Middle frontal gyrus (tissue), 1 donor: Measurements from ENCODE around the gene BACH2.
"Not testable (repeated sequence)": the region's sequence is repeated elsewhere in the genome, so short reads cannot be mapped to it uniquely, and the experiment has no call there.

Source experiments
- DNase-seq: peaks from one replicate; pipeline ENCODE4 v3.0.0-alpha.2; 2015; ENCODE audit warnings: low spot score; ENCODE audit errors: extremely low spot score

Gene BACH2

GRCh38 chr6:90127595-90127994 is 169.0 kb downstream of the BACH2 start:
- no peak for DNase-seq

DNA sequence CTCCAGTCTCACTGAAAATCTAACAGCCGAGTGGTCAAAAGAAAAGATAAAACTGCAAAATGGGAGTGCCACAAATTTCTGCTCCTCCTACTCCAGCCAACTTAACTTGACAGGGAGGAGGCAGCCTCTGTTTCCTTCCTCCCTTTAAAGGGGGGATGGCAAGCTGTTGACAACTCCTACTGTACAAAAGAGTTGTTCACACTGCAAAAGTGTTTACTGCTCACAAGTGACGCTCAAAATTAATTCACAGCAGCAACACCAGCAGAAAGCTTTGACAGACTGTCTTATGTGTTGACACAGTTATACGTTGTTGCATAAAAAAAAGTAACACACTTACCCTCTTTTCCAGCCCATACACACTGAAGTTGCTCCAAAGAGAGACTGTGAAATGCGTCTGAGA is 169.8 kb downstream of the BACH2 start:
- DNase-seq, result no peak

DNA sequence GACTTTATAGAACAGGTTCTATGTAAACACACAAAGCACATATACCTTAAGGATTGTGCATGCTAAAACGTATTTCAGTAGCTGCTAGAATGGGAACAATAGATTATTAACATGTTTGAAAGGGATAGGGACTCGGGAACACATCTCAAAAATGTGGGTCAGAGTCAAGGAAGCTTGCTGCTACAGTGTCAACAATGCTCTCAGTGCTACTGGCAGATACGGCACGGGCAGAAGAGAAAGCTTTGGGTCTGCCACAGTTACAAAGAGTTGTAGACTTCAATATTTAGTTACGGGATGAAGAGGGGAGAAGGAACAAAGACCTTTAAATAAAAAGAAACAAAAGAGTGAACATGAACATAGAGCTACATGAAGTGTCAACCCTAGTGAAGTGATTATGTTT is 170.5 kb downstream of the BACH2 start:
- DNase-seq, result no peak

- no peak for DNase-seq
Observed at GRCh38 chr6:90124874-90125510, 171.7 kb downstream of the BACH2 start.

DNA sequence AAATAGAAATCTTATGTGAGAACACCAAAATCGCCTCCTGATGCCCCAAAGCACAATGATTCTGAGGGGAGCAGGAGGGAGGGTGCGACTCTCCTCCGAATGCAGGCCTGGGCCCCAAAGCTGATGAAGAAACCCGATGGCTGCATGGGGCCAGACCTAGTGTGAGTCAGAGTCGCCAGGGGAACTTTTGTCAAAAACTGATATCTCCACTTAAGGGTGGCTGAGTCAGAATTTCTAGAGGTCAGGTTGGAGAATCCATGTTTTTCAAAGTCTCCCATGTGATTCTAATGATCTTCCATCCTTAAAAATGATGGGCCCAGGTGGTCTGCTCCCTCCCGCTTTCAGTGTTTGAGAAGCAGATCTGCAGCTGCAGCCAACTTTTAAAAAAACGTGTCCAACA is 172.8 kb downstream of the BACH2 start:
- no peak for DNase-seq

DNA sequence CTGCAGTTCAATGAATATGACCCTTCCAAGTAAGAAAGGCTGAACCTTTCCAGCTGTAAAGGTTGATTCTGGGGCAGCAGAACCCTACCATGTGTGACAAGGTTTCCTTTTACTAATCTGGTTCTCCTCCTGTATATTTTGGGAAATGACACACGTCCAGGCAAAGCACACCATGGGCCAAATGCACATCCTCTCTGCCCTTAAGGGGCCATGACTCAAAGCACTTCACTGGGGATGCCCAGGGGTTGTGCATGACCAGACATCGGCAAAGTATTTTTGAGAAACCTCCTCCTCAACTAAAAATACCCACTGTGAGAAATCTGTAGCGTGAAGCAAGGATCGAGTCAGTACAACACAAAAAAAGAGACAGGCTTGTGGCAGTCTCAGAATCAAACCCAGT is 174.7 kb downstream of the BACH2 start:
- no peak for DNase-seq

GRCh38 chr6:90120327-90120726 is 176.3 kb downstream of the BACH2 start:
- no peak for DNase-seq

DNA sequence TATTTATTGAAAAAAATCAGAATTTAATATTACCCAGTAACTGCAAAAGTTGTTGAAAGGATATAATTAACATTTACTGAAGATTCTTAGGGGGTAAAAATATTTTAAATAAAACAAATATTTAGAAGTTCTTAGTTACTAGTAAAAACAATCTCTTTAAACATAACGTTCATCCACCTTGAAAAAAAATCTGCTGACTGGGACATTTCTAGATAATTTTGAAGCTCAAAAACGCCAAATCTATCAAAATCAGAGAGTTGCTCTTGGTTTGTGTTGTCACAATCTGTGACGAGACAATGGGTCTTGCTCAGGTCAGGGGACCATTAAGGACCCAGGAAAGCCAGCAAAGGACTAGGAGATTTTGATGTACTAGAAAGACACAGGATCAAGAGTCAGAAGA is 177.0 kb downstream of the BACH2 start:
- DNase-seq, result no peak

GRCh38 chr6:90118581-90118980 is 178.1 kb downstream of the BACH2 start:
- no peak for DNase-seq

GRCh38 chr6:90118069-90118468 is 178.6 kb downstream of the BACH2 start:
- no peak for DNase-seq

DNA sequence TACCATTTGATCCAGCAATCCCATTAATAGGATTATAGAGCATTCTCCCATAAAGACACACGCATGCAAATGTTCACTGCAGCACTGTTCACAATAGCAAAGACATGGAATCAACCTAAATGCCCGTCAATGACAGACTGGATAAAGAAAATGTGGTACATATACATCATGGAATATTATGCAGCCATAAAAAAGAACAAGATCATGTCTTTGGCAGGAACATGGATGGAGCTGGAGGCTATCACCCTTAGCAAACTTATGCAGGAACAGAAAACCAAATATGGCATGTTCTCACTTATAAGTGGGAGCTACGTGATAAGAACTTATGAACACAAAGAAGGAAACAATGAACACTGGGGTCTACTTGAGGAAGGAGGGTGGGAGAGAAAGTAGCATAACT is 180.5 kb downstream of the BACH2 start:
- DNase-seq, result not testable (repeated sequence)

GRCh38 chr6:90113389-90113788 is 183.3 kb downstream of the BACH2 start:
- no peak for DNase-seq

- DNase-seq, result no peak
Observed at GRCh38 chr6:90111387-90111786, 185.3 kb downstream of the BACH2 start.

DNA sequence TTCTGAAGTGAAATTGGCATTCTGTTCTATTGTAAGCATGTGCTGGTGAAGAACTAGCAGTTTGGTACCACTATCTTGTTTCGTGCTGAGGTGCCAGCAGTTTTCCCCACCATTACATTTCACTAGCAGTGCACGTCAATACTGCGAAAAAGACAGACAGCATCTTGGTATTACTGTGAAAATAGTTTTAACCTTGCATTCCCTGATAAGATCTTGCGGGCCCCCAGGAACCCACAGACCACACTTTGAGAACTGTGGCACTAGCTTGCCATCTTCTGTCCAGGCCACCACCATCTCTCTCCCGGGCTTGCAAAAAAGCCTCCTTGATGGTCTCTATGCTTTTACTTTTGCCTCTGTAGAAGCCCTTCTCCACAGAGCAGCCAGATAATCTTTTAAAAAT is 185.7 kb downstream of the BACH2 start:
- no peak for DNase-seq

DNA sequence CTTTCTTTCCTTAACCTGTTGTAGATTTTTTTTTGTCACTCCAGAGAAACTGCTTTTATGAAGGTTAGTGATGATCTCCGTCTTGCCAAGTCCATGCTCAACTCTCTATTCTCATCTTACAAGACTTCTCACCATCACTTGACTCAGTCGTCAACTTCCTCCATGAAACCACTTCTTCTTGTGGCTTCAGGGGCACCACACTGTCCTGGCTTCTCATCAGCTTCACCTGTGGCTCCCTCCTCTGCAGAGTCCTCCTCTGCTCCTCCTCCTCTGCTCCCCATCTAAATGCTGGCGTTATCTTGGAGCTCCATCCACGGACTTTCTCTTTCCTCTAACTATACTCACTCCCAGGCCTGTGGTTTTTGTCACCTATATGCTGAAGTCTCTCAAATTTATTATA is 187.5 kb downstream of the BACH2 start:
- no peak for DNase-seq

- no peak for DNase-seq
Observed at GRCh38 chr6:90107771-90108282, 188.8 kb downstream of the BACH2 start.

GRCh38 chr6:90107371-90107770 is 189.3 kb downstream of the BACH2 start:
- DNase-seq, result no peak

GRCh38 chr6:90106449-90106848 is 190.2 kb downstream of the BACH2 start:
- DNase-seq, result no peak

DNA sequence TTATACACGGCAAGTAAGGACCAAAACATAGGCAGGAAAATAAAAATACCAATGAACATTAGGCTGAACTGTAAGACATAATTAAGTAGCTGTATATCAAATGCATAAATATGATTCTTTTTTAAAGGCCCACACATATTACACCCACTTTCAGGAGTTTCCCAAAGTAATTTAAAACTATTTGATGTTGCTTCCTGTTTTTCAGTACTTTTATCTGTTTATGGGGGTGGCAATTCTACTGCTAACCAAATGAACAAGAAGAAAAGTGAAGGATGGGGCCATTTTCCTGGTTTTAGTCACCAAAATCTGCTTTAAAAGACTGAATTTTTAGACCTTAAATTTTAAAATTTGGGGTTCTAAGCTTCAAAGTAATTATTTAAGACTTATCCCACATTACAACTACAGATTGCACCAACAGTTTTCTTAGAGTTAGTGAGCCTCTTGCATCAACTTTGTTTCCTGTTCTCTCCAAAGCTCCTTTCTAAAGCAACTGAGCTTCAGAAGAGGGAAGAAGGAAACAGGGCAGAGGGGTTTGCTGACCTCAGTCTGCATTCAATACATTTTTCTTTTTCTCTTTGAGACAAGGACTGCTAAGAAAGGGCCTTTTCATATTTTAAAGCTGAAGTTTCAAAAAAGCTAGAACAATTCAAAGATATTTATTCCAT is 191.0 kb downstream of the BACH2 start:
- no peak for DNase-seq

GRCh38 chr6:90103056-90103800 is 193.4 kb downstream of the BACH2 start:
- no peak for DNase-seq

DNA sequence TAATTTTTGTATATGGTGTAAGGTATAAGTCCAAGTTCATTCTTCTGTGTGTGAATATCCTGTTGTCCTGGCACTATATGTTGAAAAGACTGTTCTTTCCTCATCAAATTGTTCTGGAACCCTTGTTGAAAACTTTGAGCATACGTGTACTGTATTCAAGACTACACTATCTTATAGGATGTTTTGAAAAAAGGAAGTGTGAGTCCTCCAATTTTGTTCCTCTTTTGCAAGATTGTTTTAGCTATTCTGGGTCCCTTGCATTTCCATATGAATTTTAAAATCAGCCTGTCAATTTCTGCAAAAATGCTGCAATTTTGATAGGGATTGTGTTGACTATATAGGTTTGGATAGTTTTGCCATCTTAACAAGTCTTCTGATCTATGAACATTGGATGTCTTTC is 195.2 kb downstream of the BACH2 start:
- DNase-seq, result no peak

GRCh38 chr6:90100059-90100665 is 196.5 kb downstream of the BACH2 start:
- DNase-seq, result no peak
